GM19351 (cell line): Measurements from ENCODE around the gene PNKD.

ENCODE experiments used
- ATAC-seq: cut with Tn5 transposase; IDR thresholded peaks from one replicate; pipeline ENCODE4 v1.9.1; 2021; ENCODE audit warnings: mild to moderate bottlenecking, moderate library complexity; ENCODE audit not compliant: unreplicated experiment

Gene PNKD

DNA sequence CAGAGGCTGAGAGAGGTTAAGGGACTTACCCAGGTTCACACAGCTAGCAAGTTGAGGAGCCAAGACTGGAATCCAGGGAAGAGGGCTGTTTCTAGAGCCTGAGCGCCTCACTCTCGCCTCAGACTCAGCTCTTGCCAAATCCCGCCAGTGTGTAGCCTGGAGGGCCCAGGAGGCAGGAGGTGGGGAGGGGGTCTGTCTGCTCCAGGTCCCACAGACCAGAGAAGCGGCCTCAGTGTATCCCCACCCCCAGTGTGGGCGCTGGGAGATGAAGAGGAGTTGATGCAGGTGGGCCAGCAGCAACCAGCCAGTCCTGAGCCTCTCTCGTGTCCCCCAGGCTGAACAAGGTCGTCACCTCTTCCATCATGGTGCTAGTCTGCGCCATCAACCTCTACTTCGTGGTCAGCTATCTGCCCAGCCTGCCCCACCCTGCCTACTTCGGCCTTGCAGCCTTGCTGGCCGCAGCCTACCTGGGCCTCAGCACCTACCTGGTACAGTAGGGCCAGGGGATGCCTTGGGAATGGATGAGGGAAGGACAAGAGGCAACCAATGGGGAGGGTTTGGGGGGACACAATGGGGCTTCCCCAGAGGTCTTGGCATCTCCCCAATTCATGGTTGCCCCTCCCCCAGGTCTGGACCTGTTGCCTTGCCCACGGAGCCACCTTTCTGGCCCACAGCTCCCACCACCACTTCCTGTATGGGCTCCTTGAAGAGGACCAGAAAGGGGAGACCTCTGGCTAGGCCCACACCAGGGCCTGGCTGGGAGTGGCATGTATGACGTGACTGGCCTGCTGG is 124.2 kb downstream of the PNKD start:
- no peak for ATAC-seq

DNA sequence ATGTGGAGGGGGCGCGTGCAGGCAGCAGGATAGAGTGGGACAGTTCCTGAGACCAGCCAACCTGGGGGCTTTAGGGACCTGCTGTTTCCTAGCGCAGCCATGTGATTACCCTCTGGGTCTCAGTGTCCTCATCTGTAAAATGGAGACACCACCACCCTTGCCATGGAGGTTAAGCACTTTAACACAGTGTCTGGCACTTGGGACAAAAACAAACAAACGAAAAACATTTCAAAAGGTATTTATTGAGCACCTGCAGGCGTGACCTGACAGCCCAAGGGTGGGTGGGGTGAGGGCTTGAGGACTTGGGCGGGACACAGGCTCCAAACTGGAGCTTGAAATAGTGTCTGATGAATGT is 124.7 kb downstream of the PNKD start:
- ATAC-seq: no peak

DNA sequence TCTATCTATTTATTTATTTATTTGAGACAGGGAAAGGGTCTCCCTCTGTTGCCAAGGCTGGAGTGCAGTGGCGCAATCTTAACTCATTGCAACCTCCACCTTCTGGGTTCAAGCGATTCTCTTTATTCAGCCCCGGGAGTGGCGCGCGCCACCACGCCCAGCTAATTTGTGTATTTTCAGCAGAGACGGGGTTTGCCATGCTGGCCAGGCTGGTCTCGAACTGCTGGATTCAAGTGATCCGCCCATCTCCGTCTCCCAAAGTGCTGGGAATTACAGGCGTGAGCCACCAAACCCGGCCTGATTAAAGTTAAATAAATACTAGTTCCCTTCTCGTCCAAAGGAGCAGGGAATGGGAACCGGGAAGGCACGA is 125.1 kb downstream of the PNKD start:
- ATAC-seq: no peak

DNA sequence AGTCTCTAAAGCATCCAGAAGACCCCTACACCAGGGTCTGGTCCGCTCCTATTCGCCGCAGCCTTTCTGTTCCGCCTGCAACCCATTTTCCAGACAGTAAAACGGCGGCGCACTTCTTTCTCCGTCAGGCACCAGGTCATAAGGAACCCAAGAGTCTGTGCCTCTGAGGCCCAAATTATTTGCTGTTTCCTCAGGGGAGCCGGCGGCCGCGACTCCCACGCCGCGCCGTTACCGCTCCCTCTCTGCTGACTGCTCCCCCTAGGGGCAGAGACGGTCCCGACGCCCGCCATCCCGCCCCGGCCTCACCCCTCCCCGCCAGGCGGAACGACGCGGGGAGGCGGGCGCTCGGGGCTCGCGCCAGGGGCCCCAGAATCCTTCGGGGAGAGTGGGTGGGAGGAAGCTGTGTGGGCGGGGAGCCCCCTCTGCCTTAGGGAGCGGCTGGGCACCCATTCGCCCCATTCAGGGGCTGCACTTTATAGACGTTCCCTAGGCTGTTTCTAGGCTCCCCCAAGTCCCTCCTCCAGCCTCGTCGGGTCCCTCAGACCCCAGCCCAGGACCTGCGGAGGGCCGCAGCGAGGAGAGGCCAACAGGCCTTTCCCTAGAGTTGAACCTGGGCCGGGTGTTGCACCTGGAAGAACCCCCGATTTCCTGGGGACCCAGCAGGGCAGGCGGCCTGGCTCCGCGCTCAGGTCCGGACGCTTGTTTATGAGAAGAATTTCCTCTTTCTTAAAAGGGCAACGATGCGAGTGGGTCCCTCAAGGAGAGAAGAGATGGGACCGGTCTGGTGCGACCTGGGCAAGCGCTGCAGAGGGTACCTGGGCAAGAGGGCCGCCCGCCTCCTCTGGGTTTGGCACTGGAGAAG is 125.7 kb downstream of the PNKD start:
- peak; percentile 43 for ATAC-seq
